Fibroblast of skin of right quadriceps (primary cell): ENCODE measurements around the gene TLDC2.
"Not testable (repeated sequence)": the region's sequence is repeated elsewhere in the genome, so short reads cannot be mapped to it uniquely, and the experiment has no call there.

Experiments used
- DNase-seq: peaks from one replicate; pipeline ENCODE4 v3.0.0-alpha.2; 2013

TLDC2 gene

GRCh38 chr20:36871640-36872570 lies 4.0 kb upstream of the TLDC2 start:
- DNase-seq: no peak

GRCh38 chr20:36872852-36873251 lies 3.1 kb upstream of the TLDC2 start:
- no peak for DNase-seq

DNA sequence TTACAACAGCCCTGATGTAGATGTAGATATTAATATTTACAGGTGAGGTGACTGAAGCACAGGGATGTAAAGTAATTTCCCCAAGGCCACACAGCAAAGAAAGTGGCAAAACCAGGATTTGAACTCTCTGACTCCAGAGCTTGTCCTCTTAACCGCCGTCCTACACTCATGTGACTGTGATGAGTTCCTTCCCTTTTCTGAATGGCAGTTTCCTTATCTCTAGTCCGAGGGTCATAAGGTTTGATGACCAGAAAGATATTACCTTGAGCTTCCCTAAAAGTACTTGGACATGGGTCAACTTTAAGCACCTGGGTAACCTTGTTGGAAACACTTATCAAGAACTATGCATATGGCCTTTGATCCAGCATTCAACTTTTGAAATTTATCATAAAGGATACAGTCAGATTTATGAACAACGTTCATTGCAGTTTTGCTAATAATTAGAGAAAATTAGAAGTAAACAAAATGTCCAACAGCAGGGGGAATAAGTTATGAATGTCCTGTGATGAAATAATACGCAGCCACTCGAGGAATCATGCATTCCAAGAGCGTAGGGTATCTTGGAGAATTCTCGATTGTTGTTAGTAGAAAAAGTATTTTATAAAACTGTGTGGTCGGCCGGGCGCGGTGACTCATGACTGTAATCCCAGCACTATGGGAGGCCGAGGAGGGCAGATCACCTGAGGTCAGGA lies 2.3 kb upstream of the TLDC2 start:
- DNase-seq: no peak

DNA sequence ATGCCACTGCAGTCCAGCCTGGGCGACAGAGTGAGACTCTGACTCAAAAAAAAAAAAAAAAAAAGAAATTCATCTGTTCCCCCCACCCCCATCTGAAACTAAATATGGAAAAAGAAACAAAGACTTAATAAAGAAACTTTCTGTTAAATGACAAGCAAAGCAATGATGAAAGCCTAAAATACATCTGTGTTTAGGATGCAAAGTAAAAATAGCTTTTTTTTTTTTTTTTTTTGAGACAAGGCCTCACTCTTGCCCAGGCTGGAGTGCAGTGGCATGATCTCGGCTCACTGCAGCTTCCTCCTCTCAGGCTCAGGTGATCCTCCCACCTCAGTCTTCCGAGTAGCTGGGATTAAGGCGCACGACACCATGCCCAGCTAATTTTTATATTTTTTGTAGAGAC lies 845 bp upstream of the TLDC2 start:
- not testable (repeated sequence) for DNase-seq

DNA sequence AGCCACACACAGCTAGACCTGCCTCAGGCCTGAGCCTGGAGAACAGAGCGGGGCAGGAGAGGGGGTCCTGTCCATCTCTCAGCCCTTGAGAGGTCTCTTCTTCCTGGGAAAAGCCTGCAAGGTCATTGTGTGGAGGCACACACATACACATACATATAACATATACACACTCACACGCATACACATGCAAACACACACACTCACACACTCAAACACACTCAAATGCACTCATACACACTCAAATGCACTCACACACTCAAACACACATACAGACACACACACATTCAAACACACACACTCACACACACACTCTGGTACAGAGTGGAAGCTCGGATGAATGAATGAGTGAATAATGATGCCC lies 515 bp downstream of the TLDC2 start:
- DNase-seq: no peak

GRCh38 chr20:36878941-36879340 lies 3.0 kb downstream of the TLDC2 start:
- DNase-seq: no peak

DNA sequence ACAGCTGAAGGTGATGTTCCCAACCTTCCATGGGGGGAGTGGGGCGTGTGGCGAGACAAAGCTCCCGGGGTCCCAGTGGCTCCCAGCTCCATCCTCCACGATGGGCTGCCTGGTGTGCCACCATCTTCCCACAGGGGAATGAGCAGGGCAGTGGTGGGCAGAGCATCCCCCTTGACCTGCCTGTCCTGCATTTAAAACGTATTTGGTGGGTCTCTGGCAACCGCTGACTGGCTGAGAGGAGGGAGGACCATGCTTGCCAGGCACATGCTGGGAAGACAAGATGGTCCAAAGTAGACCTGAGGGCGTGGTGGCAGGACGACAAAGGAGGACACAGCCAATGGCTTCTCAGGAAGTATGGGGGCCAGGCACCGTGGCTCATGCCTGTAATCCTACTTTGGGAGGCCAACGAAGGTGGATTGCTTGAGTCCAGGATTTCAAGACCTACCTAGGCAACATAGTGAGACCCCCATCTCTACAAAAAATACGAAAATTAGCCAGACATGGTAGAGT lies 4.9 kb downstream of the TLDC2 start:
- DNase-seq: no peak

DNA sequence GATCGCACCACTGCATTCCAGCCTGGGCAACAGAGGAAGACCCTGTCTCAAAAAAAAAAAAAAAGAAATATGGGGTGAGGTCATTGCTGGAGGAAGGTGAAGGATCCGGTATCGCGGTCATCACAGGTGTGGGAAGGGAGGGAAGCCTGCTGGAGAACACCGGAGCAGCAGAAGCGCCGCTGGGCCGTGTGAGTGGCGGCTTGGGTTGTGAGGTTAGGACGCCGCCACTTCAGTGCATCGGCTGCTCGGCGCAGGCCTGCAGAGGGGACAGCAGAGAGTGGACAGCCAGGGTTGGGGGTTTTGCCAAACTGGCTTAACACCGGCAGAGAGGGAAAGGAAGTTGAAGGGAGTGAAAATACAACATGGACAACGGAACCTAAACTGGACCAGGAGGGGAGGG lies 5.4 kb downstream of the TLDC2 start:
- DNase-seq: no peak

DNA sequence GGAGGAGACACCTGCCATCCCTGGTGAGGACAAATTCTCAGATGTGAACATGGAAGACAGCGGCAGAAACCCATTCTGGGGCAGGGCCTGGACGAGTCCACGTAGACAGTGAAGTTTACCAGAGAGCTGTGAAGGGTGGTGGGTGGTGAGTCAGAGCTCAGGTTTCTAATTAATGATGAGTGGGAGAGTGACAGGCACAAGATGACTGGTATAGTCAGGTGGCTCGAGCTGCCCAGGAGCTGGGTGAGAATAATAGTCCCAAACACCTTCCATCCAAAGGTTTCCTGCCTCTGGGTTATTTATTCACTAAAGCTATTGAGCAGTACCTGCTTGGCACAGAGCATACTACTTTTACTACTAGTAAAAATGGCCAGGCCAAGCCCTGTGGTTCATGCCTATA lies 6.0 kb downstream of the TLDC2 start:
- DNase-seq: no peak

GRCh38 chr20:36883977-36884535 lies 8.1 kb downstream of the TLDC2 start:
- no peak for DNase-seq

DNA sequence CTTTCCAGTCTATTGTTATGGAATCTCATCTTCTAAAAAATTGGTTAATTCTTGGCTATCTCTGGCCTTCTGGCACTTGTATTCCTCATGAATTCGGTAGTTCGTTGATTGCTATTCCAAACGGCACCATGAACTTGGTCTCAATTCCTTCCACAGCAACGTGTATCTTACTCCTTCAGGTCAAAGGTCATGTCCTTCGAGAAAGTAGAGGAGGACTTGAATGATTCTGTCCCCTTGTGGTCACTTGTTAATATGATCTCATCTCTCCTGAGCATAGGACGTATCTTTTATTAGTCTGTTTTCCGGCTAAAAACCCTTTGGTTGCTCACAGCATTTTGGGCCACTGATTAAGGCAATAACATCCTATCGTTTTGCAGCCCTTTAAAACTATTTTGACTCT lies 9.4 kb downstream of the TLDC2 start:
- no peak for DNase-seq

- peak; percentile 74 for DNase-seq
Measured at GRCh38 chr20:36886859-36887751, 11.2 kb downstream of the TLDC2 start.

GRCh38 chr20:36887752-36888090 lies 11.8 kb downstream of the TLDC2 start:
- DNase-seq: peak; percentile 39

DNA sequence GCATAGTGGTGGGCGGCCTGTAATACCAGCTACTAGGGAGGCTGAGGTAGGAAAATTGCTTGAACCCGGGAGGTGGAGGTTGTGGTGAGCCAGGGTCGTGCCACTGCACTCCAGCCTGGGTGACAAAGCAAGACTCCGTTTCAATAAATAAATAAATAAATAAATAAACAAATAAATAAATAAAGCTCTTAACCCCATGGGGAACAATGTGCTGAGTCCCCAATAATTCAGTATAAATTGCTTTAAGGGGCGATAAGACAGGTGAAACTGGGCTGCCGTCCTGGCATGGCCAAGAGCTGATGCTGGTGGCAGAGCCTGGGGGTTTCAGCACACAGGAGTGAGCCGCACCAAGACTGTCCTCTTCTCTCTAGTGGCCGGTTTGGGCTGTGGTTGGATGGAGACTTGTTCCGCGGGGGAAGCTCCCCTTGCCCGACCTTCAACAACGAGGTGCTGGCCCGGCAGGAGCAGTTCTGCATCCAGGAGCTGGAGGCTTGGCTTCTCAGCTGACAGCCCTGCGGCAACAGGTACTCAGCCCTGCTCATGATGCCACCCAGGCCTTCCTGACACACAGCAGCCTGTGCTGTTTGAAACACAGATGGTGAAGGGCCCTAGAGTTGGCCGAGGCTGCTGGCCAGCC lies 13.1 kb downstream of the TLDC2 start:
- DNase-seq: no peak

- DNase-seq: no peak
Measured at GRCh38 chr20:36890586-36890985, 14.6 kb downstream of the TLDC2 start.

- no peak for DNase-seq
Measured at GRCh38 chr20:36891211-36891610, 15.3 kb downstream of the TLDC2 start.

- DNase-seq: no peak
Measured at GRCh38 chr20:36893801-36894200, 17.9 kb downstream of the TLDC2 start.

DNA sequence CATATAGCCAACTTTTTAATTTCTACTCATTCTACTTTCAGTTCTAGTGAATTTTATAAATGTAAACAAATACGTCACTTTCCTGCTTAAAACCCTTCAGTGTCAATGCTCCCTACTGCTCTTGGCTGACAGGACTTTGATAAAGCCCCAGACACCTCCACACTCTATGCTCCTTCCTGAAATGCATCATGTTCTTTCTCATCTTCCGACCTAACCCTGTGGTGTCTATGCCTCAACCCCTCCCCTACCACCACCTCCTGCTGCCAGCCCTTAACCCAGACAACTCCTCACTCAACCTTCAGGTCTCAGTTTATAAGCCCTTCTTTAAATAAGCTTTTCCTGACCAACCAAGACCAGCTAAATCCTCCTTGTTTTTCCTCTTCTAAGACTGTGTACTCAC lies 19.1 kb downstream of the TLDC2 start:
- no peak for DNase-seq

DNA sequence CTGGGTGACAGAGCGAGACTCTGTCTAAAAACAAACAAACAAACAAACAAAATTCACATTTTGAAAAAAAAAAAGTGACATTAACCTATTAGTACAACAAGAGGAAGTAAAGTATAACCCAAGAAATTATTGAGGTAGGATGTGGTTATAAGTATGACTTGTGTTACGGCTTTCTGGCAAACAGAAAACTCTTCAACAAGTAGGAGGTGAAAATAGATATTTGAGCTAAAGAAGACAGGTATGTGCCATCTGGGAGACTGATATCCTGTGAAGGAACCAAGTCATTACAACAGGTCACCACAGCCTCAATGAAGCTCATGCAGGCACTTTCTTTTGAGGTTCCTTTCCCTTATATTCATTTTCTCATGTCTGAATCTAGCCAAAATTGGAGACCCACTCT lies 28.8 kb downstream of the TLDC2 start:
- no peak for DNase-seq

GRCh38 chr20:36905566-36905965 lies 29.6 kb downstream of the TLDC2 start:
- not testable (repeated sequence) for DNase-seq

GRCh38 chr20:36906086-36906485 lies 30.1 kb downstream of the TLDC2 start:
- DNase-seq: not testable (repeated sequence)

DNA sequence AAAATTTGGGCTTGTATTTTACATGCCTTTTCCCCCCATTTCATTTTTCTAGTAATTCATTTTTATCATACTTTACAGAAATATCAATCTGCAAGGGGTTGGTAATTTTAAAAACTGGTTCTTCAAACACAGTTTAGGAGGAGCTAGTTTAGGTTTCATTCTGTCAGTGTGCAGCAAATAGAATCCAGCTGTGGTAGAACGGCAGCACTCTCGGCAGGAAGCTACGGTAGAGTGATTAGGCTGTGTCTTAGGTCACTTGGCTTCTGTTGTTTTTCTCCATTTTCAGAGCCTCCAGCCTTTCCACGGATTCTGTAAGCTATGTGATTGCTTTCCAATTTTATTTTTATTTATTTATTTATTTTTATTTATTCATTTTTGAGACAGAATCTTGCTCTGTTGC lies 32.7 kb downstream of the TLDC2 start:
- no peak for DNase-seq
